EH (cell line): ENCODE data around the gene PRLR.

Experiments
- DNase-seq: peaks from one replicate; pipeline ENCODE4 v3.0.0-alpha.2; 2015; ENCODE audit warnings: low read depth

Gene PRLR

DNA sequence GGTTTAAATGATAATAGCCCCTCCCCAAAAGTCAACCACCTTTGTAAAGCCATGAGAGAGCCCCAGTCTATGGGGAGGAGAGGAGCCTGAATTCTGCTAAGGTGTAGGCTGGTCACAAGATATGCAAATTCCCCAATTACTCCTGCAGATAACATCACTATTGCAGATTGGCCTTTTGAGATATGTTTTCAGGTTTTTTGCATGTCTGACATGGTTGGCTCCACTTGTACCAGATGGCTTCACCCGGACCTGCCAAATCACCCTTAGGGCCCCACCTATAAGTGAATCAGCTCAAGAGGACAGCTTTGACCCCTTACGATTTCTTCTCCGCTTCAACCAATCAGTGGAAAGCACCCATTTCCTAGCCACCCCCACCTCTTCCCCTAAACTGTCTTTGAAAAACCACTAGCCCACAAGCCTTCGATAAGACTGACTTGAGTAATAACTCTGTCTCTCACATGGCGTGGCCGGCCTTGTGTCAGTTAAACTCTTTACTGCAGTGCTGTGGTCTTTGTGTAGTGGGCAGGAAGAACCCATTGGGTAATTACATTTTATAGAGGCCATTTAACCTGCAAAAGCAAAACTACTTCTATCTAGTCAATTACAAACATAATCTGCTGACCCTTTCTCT lies 69.7 kb downstream of the PRLR start:
- no peak for DNase-seq

DNA sequence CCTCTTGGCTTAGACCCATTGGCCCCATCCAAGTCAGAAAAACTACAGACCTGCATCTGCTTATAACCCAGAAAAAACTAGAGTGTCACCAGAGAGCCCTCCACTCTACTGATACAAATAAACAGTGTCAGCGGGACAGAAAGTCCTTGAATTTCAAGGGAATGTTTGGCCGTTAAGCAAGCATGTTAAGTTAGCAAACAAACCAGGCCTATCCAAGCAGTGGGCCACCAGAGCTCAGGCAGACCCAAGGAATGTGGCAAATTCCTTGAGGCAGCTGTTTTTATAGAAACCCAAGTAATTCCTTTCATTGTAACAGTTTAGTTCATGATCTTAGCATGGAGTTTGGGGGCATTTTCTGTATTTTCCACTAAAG lies 70.9 kb downstream of the PRLR start:
- peak; percentile 47 for DNase-seq

DNA sequence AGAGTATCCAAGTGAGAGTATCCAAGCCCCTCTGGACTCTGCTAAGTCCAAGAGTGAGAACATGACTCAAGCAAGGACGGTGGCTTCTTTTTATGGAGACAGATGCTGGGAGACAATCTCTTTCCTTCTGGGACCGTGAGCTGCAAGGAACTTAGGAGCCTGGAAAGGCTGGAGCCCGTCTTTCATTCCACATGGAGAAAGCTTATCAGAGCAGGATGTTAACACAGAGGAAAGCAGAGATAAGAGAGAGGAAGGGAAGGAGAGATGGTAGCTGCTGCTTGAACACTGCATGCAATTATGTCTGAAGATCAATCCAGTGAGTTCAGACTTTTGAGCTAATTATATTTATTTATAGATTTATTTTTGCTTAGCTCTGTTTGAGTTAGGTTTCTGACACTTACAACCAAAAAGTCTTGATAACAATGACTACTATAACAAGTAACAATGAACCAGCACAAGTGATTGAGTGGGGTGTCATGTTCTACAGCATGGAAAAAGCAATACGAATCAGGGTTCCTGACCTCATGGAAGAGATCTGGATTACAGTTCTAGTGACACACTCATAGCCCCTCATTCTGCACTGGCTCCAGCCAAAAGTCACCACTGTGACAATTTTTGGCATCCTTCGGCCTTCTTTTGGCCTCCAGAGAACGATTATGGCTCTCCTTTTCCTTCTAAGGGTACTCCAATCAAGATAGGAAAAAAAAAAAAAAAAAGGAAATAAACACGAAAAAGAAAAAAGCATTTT lies 71.5 kb downstream of the PRLR start:
- DNase-seq = no peak

DNA sequence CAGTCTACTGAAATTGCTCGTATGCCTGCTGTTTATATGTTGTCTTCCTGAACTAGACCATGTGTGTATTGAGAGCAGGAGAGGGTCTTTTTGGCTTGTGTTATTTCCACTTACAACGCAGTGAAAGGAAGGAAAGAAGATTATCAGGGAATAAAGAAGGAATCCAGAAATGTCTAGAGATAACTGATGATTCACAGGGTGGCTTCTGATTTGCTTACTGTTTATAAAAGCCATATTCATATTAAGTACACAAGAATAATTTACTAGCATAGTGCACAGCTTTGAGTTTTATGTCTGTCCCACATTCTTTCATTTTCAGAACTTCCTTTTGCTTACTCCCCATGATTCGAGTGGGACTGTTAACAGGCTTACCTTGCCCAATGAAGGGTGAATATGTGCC lies 72.1 kb downstream of the PRLR start:
- no peak for DNase-seq

DNA sequence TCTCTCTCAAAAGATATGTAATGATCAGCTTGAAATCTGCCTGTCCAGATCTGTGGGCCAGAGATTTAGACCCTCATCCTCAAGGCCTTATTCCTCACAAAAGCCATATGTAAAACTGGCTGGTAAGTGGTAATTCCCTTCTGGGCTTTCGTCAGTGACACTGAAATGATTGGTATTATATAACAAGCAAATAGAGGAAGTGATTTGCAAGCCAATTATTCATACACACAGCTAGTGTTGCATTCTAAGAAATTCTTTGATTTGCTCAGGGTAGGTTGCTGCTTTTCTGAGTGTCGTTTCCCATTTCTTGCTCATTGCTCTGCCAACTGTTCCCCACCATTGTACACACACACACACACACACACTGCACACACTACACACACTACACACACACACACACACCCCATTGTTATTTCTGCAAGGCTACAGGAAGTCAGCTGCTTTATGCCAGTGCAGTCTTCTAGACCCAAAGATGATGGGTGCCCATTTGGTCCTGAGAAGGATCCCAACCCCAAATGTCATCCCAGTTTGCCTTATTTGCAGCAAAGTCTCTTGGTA lies 76.8 kb downstream of the PRLR start:
- no peak for DNase-seq

DNA sequence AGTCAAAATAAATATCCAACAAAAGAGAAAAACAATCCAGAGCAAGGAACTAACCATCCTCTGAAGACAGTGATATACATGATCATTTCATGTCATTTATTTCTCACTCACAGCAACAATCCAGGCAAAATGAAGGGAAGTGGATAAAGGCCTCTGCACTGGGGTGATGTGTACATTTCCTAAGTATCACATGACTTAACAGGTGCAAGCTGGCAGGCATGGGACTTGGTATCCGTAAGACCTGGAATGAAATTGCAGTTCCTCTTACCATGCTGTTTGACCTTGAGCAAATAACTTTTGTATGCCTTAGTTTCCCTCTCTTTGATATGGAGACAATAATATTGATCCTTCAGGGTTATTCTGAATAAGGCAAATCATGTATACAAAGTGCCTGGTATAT lies 77.6 kb downstream of the PRLR start:
- DNase-seq = no peak

DNA sequence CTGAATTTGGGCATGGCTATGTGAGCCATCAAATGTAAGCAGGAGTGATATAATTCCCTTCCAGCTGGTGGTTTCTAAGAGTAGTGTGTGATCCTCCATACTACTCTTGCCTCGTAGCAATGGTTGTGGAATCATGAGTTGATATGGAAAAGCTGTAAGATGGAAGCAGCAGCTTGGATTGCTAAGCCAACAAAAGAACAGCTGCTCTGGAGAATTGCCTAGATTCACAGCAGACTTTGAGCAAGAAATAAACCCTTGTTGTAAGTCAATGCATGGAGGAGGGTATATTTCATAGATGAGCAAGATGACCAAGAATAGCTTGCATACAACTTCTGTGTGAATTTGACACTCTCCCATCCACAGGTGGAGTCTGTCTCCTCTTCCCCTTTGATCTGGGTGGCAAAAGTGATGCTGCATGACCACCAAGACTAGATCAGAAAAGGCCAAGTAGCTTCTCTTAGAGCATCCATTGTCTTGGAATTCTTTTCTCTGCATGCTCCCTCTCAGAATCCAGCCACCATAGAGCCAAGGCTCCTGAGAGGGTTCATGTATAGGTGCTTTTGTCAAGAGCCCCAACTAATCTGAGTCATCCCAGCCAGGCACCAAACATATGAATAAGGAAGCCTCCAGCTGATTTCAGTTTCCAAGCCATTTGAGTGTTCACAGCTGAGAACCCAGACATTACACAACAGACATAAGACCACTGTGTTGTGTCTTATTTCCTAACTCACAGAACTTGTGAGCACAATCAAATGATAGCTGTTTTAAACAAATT lies 79.0 kb downstream of the PRLR start:
- no peak for DNase-seq

DNA sequence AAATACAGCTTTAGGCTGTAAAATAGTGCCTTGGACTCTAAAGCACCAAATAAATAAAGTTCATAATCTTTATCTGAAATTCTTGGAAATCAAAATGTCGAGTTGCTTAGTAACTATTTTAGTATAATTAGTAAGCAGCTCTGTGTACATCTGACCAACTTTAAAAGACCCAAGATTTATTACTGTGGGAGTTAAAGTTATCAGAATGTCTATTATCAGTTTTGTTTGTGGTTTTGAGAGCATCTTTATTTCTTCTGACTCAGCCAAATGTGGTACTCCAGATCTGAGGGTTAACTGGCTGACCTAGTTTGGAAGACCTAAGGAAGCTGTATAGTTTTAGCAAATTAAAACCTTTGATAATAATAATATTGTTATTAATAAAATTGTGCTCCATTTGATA lies 81.2 kb downstream of the PRLR start:
- DNase-seq = peak; percentile 13

DNA sequence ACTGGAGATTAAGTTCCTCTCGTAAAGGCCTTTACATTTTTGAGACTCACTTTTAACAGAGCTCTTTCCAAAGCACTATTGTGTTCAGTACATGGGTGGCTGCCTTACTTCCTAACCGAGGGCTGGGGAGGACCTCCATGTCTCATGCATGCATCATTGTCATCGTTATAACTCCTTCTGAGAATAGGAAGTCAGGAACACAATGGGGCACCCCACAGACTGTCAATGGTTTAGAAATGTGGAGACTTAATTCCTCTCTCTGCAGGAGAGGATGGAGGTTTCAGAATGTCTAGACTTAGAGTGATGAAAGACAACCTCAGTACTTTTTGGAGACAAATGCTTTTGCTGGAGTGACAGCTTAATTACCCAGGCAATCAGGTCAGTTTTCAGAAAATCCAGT lies 83.9 kb downstream of the PRLR start:
- peak; percentile 3 for DNase-seq

DNA sequence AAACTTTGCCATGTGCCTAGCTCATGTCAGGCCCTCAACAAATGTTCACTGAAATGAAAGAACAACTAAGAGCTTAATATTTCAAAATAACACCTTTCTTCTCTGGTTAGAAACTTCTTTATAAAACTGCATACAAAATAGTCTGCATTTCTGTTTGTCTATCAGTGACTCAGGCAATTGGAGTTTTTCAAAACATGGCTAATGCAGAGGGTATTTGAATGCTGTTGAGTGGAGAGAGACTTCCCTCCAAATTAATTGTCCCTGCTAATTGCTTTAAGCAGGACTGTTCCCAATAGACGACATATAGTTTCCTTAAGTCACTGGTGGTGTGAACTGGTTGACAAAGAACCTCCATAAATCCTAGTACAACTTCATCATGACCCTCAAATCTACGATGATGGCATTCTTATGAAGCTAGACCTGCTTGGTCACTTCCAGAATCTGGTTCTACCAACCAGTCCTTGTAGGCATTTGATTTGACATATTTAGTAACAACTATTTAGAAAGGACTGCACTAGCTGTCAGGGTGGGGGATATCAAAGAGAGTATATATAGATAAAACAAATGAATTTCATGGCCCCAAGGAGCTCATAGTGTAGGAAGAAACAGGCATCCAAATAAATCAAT lies 84.5 kb downstream of the PRLR start:
- DNase-seq = peak; percentile 53

DNA sequence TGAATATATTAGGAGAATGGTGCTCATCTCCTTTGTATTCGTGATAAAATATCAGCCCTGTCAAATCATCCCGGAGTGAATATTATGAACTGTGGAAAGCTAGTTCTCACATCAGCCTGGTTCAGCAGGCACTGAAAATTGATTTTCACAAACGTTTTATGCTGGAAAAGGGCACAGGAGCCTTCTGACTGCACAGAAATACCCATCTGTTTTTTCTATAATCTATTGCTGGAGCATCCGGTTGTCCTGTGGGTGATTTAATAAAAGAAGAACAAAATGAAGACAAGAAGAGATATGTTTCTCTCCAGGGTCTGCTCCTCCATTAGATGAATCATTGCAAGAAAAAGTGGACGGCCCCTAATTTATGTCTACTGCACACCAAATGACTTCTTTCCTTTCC lies 85.3 kb downstream of the PRLR start:
- no peak for DNase-seq

DNA sequence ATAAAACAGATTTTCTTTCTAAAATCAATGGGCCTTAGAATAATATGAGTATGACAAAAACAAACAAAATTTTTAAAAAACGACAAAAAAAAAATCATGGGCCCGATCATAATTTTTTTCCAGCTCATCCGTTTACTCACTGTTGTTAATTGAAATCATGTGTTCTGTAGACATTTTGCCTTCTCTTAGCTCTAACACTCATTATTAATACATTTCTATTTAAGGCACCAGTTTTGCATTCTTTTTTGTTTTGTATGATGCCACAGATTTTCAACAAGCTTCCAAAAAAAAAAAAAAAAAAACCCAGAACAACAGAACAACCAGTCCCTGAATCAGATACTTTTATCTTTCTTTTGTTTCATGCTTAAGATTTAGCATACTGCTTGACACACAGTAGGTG lies 86.4 kb downstream of the PRLR start:
- DNase-seq = no peak

DNA sequence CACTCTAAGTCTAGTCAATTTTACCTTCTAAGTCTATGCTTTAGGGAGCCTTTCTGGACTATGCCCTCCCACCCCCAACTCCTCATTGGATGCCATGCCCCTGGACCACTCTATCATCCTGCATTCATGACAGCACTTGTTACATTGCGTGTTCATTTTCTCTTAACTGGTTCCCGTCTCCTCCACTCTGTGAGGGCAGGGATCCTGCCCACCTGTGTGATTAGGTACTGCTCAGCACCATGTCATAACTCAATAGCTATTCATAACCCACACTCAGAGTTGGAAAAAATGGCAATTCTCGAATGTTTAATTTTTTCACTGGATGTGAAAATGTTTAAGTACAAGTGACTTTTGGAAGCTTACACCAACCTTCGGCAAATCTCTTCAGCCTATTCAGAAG lies 88.5 kb downstream of the PRLR start:
- DNase-seq = no peak

DNA sequence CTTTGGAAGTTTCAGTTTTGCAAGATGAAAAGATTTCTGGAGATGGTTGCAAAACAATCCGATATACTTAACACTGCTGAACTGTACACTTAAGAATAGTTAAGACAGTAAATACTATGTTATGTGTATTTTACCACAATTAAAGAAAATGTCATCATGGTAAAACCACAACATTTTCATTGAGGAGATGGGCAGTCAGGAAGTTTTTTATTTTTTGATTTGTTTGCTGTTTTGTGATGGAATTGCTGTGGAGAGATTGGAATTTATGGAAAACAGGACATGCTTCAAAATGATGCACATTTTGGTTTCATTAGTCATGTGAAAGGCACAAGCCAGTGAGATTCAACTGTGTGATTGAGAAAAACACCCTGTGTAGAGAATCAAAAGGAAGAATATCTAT lies 92.1 kb downstream of the PRLR start:
- peak; percentile 84 for DNase-seq

DNA sequence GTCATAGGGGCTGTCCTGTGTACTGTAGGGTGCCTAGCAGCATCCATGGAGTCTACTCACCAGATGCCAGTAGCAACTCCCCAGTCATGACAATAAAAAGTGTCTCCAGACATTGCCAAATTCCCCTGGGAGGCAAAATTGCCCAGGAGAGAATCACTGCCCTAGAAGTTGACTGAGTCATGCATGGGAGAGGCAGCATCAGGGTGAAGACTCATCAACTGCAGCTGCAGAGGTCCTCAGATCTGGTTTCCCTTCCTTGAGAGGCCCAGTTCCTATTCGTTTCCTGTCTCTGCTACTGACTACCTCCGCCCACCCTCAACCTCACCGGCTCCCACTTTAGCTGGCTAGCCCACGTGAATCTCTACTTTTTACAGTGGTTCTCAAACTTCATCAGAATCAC lies 93.9 kb downstream of the PRLR start:
- DNase-seq = peak; percentile 97

DNA sequence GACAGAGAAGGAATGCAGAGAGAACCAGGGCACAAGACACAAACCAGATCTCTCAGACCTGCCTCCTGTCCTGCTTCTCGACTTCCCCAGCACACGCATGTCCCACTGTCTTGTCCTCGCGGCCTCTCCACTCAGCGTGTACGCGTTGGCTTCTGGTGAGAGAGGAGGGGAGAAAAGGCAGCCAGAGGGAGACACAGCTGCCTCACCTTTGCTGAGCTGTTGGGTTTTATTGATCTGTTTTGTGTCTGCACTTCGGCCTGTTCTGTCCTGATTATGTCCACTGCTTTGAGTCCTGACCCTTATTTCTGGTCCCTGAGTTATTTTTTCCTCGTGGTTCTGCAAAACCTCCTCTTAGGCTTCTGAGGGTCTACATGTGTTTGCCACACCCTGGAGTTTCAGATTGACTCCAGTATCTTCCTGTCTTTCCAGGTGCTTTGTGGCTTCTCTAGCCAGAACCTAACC lies 95.0 kb downstream of the PRLR start:
- DNase-seq = no peak

DNA sequence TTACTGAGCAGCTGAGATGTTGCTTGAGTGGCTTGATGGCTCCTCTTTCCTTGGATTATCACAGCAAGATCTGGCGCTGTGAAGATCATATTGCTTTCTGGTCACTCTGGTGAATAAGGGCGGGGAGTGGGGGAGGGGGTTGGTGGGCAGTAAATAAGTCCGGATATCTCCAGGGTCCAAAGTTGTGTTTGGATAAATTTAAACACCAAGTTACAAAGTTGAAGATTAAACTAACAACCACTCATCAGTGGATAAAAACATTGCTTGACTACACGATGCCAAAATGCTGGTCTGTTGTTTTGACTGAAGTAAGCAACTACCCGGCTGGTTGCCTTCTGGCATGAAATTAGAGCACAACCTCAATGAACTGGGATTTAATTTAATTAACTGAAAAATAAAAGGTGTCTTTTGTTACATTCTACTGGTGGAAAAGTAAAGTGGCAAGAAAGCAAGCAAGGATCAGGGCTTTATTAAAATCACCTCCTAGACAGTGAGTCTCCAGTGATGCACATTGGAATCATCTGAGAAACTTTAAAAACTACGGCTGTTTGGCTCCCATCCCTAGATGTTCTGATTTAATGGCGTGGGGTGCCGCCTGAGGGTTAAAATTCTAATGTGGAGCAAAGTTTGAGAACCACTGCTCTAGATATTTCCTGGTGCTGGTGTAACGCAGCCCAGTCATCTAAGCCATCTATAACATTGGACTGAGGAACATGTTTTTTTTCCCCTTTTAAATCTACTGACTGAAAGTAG lies 95.8 kb downstream of the PRLR start:
- DNase-seq = peak; percentile 30

DNA sequence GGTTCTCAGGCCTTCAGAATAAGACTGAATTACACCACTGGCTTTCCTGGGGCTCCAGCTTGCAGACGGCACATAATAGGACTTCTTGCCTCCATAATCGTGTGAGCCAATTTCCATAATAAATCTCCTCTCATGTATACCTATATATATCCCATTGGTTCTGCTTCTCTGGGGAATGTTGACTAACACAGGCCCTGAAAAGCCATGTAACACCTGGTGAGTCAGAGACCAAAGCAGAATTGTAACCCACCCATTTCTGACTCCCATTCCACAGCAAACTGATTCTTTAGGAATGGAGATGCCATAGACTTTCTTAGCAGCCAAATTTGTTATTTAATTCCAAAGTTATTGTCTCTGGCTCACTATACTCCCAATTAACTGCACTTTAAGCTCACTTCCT lies 97.1 kb downstream of the PRLR start:
- DNase-seq = no peak

DNA sequence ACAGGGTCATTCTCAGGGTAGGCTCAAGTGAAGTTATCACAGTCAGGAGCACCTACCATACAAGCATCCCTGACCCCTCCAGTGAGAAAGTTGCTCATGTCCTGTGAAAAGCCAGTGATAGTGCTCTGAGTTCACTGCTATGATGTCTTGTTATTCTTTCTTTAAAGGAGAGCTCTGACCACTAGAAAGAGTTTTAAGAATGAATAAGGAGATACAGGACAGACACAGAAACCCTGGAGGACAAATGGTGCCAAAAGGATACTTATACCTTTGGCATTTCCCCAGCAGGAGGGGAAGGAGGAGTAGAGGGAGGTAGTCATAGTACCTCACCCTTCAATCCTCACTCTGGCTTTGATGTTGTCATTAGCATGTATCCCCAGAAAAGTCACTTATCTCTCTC lies 98.6 kb downstream of the PRLR start:
- DNase-seq = peak; percentile 47

DNA sequence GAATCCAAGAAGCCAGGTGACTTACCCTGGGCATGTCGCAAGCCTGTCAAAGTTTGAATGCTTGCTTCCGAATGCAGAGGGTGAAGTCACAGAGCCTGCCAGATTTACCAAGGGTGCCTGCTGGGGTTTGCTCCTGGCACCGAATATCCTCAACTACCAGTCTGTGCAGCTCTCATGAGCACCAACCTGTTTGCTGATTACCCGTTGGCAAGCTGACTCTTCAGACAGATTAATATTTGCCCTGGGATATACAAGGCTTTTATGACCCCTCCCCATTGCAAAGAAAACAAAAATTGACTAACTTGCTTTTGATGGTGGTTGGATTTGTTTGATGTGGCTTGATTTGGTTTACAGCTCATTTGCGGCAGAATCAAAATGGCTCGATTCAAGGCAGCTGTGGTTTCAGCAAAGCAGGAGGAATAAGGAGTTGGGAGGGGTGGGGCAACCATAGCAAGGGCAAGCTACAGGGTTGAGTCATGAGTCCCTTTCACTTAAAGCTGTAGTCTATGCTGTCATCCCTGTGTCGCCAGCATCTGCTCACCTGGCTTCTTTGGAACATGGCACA lies 100.3 kb downstream of the PRLR start:
- DNase-seq = peak; percentile 53

DNA sequence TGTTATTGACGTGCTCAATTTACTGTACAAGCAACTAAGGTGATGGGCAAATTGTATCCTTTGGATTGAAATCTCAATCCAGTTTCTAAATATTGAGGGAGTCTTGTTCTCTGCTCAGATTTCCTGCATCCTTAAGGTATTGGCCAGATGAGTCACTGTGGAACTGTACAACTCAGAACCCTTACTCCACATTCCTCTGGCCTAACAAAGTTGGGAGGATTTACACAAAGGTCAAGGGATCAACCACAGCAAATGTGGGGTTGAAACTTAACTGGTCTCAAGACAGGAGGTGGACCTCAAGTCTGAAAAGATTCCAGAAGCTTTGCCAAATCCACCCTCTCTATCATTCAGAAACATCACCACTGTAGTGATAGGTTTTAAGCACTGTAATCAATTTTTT lies 101.0 kb downstream of the PRLR start:
- DNase-seq = peak; percentile 93
